ENCODE results near the gene NET1.

GRCh38 chr10:5453749-5454489, 41.6 kb downstream of the NET1 start:
- TF ChIP-seq CTCF (IDR thresholded peaks at IDR 0.05; ENCODE audit: extremely low read depth in 1 of 2, insufficient read depth in 1 of 2, low read depth in 1 of 2, low read length in 2 of 2) (no peak), POLR2AphosphoS5 (IDR thresholded peaks at IDR 0.05; ENCODE audit: insufficient read depth, low read depth, low read length) (no peak), POLR2A (IDR thresholded peaks at IDR 0.05; ENCODE audit: low read depth, low read length) (no peak), EZH2 (IDR thresholded peaks at IDR 0.05; ENCODE audit: borderline replicate concordance, low read depth, low read length, severe bottlenecking) (no peak), FOS (IDR thresholded peaks at IDR 0.05; ENCODE audit: borderline replicate concordance, insufficient read depth, low read length) (no peak), MYC (IDR thresholded peaks at IDR 0.05; ENCODE audit: low read depth, low read length) (no peak), JUN (IDR thresholded peaks at IDR 0.05; ENCODE audit: borderline replicate concordance, insufficient read depth, insufficient read length, low read depth) (no peak), GATA2 (IDR thresholded peaks at IDR 0.05; ENCODE audit: insufficient read depth, insufficient read length, low read depth, low read length) (no peak)
- TF ChIP-seq, protein P1, sequence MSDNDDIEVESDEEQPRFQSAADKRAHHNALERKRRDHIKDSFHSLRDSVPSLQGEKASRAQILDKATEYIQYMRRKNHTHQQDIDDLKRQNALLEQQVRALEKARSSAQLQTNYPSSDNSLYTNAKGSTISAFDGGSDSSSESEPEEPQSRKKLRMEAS (IDR thresholded peaks at IDR 0.05; ENCODE audit: insufficient read depth, insufficient read length) = no peak
